Effector CD8-positive, alpha-beta T cell (primary cell): ENCODE data around the gene MNX1.

Experiments
- DNase-seq: peaks from one replicate; lab custom pipeline; 2025; lab: John Stamatoyannopoulos, UW
- total RNA-seq, 4 experiments: gene quantifications; one replicate each; lab custom pipeline; 2026; lab: John Stamatoyannopoulos, UW

Gene MNX1
- total RNA-seq = 0 to 0.18 (median 0.09) reads per million in 4 experiments

GRCh38 chr7:157010588-157011332 lies at the start of gene MNX1:
TSS of gene MNX1 (minus strand) at chr7:157010663. CDS start at chr7:157010350, 313 bp downstream.
- DNase-seq = no peak

GRCh38 chr7:157059534-157059933 lies 49.1 kb upstream of the MNX1 start:
- no peak for DNase-seq

- no peak for DNase-seq
Measured at GRCh38 chr7:157058701-157059100, 48.2 kb upstream of the MNX1 start.

GRCh38 chr7:157058068-157058467 lies 47.6 kb upstream of the MNX1 start:
- no peak for DNase-seq

- DNase-seq = no peak
Measured at GRCh38 chr7:157056957-157057902, 46.8 kb upstream of the MNX1 start.

- no peak for DNase-seq
Measured at GRCh38 chr7:157056246-157056645, 45.8 kb upstream of the MNX1 start.

- no peak for DNase-seq
Measured at GRCh38 chr7:157054927-157055326, 44.5 kb upstream of the MNX1 start.

GRCh38 chr7:157053118-157053517 lies 42.7 kb upstream of the MNX1 start:
- no peak for DNase-seq

GRCh38 chr7:157047148-157047547 lies 36.7 kb upstream of the MNX1 start:
- DNase-seq = no peak

- no peak for DNase-seq
Measured at GRCh38 chr7:157046681-157047080, 36.2 kb upstream of the MNX1 start.

- no peak for DNase-seq
Measured at GRCh38 chr7:157044943-157045660, 34.6 kb upstream of the MNX1 start.

GRCh38 chr7:157044147-157044687 lies 33.8 kb upstream of the MNX1 start:
- DNase-seq = no peak

GRCh38 chr7:157043745-157044144 lies 33.3 kb upstream of the MNX1 start:
- no peak for DNase-seq

GRCh38 chr7:157041514-157042277 lies 31.2 kb upstream of the MNX1 start:
- no peak for DNase-seq

- no peak for DNase-seq
Measured at GRCh38 chr7:157041004-157041403, 30.5 kb upstream of the MNX1 start.

- DNase-seq = no peak
Measured at GRCh38 chr7:157037635-157038034, 27.2 kb upstream of the MNX1 start.

GRCh38 chr7:157037028-157037427 lies 26.6 kb upstream of the MNX1 start:
- no peak for DNase-seq

- DNase-seq = no peak
Measured at GRCh38 chr7:157035979-157036378, 25.5 kb upstream of the MNX1 start.

GRCh38 chr7:157035302-157035701 lies 24.8 kb upstream of the MNX1 start:
- DNase-seq = no peak

GRCh38 chr7:157033483-157034473 lies 23.3 kb upstream of the MNX1 start:
- no peak for DNase-seq
